ENCODE measurements around the gene CCDC86. TPM values are rescaled to one million over a fixed set of nuclear protein-coding genes. Genes with fewer than 3 reads are reported as not detected.

Gene CCDC86
- total RNA-seq, 2 donors from 2014 or later, result 10.9 to 32.1 TPM

GRCh38 chr11:60868682-60869450 lies 27.0 kb downstream of the CCDC86 start:
- intact Hi-C loops (cut with DNase I), result no loop called here
- no peak for DNase-seq
- Histone ChIP-seq H3K27me3 (no peaks in the 10 kb centered on the region), H3K9me3 (no peaks in the 10 kb centered on the region), H3K4me3 (no peak overlapping the region), H3K27ac (no peak overlapping the region), H3K36me3 (no peaks in the 10 kb centered on the region), H3K4me1 (no peaks in the 10 kb centered on the region), H3K9ac (ENCODE audit: low read depth in 2 of 2, low read length in 2 of 2) (no peak overlapping the region)
- no peak for TF ChIP-seq CTCF (IDR thresholded peaks at IDR 0.05)

GRCh38 chr11:60869451-60869825 lies 27.5 kb downstream of the CCDC86 start:
- intact Hi-C loops (cut with DNase I), result no loop called here
- Histone ChIP-seq H3K4me3 (no peak overlapping the region), H3K9me3 (no peaks in the 10 kb centered on the region), H3K27ac (no peak overlapping the region), H3K27me3 (no peaks in the 10 kb centered on the region), H3K9ac (ENCODE audit: low read depth in 2 of 2, low read length in 2 of 2) (no peak overlapping the region), H3K4me1 (no peaks in the 10 kb centered on the region), H3K36me3 (no peaks in the 10 kb centered on the region)
- no peak for DNase-seq
- TF ChIP-seq CTCF (IDR thresholded peaks at IDR 0.05), result no peak

GRCh38 chr11:60870276-60870675 lies 28.4 kb downstream of the CCDC86 start:
- no peak overlapping the region for H3K4me3 ChIP-seq
- no peak for TF ChIP-seq CTCF (IDR thresholded peaks at IDR 0.05)
- H3K4me1 ChIP-seq, result no peaks in the 10 kb centered on the region
- H3K36me3 ChIP-seq, result no peaks in the 10 kb centered on the region
- intact Hi-C loops (cut with DNase I), result no loop called here
- no peaks in the 10 kb centered on the region for H3K27me3 ChIP-seq
- H3K9me3 ChIP-seq, result no peaks in the 10 kb centered on the region
- no peak for DNase-seq
- H3K27ac ChIP-seq, result no peak overlapping the region
- H3K9ac ChIP-seq (ENCODE audit: low read depth in 2 of 2, low read length in 2 of 2), result no peak overlapping the region

- no peak for TF ChIP-seq CTCF (IDR thresholded peaks at IDR 0.05)
- no peaks in the 10 kb centered on the region for H3K9me3 ChIP-seq
- no peaks in the 10 kb centered on the region for H3K27me3 ChIP-seq
- intact Hi-C loops (cut with DNase I), result no loop called here
- no peak for DNase-seq
- H3K4me1 ChIP-seq, result no peaks in the 10 kb centered on the region
- H3K27ac ChIP-seq, result no peak overlapping the region
- H3K36me3 ChIP-seq, result no peaks in the 10 kb centered on the region
- H3K4me3 ChIP-seq, result no peak overlapping the region
- H3K9ac ChIP-seq (ENCODE audit: low read depth in 2 of 2, low read length in 2 of 2), result no peak overlapping the region
Observed at GRCh38 chr11:60870733-60871377, 28.9 kb downstream of the CCDC86 start.

- H3K4me3 ChIP-seq, result no peak overlapping the region
- no peaks in the 10 kb centered on the region for H3K27me3 ChIP-seq
- no peaks in the 10 kb centered on the region for H3K4me1 ChIP-seq
- no peaks in the 10 kb centered on the region for H3K9me3 ChIP-seq
- no peaks in the 10 kb centered on the region for H3K36me3 ChIP-seq
- H3K27ac ChIP-seq, result no peak overlapping the region
- no peak for DNase-seq
- no peak overlapping the region for H3K9ac ChIP-seq (ENCODE audit: low read depth in 2 of 2, low read length in 2 of 2)
- TF ChIP-seq CTCF (IDR thresholded peaks at IDR 0.05), result no peak
- intact Hi-C loops (cut with DNase I), result no loop called here
Observed at GRCh38 chr11:60871378-60872061, 29.6 kb downstream of the CCDC86 start.
